GM12801 (cell line): ENCODE measurements around the gene LRBA.

Experiments used
- CTCF ChIP-seq: IDR thresholded peaks from one replicate; pipeline ENCODE4 v1.5.1; 2011; ENCODE audit warnings: control low read depth; ENCODE audit not compliant: insufficient read length; ENCODE audit errors: extremely low read depth

Gene LRBA

DNA sequence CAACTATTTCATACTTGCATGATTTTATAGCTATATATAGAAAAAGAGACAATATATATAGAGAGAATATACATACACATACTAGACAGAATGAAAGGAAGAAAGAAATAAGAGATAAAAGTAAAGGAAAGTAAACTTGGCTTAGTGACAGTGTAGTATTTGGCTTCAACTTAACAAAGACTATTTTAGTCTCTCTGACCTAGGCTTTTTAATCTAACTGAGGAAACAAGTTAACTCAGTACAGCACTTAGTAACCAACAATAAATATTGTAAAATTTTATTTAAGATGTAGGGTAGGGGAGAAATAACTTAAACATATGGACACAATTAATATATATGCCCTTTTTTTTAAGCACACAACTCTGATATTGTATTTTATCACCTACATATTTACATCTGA, 682.1 kb downstream of the LRBA start:
- TF ChIP-seq CTCF, result no peak

GRCh38 chr4:150332086-150332485, 683.0 kb downstream of the LRBA start:
- TF ChIP-seq CTCF, result no peak

DNA sequence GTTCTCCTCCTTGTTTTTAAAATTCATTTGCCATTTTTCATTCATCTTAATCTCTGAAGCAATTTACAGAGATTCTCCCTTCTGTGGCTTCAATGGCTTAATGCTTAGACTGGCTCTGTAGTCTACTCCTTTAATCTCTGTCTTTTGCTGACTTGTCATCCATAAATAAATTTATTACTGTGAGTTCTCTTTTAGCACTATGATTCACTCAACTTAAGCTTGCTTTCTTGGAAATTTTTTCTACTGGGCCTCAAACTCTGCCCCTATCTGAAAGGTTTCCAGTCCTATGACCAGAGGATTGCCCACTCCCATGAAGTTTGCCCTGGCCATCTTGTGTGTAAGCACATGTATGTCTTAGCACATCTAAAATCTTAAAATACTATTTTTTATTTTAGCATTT, 685.7 kb downstream of the LRBA start:
- TF ChIP-seq CTCF, result no peak

DNA sequence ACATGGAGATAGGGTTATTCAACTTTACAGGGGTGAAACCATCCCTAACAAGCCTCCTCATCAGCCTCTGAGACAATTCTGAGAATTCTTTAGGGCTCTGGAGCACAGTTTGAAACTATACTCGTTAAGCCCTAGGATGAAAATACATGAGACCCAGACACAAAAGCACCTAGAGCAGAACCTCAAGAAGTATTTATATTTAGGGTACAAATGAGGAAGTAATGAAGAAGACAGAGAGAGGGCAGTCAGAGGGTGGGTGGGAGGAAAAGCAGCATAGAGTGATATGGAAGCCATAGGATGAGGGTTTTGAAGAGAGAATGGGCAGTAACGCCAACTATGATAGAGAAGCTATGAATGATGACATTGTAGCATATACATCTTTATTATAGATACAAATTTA, 686.6 kb downstream of the LRBA start:
- no peak for TF ChIP-seq CTCF

DNA sequence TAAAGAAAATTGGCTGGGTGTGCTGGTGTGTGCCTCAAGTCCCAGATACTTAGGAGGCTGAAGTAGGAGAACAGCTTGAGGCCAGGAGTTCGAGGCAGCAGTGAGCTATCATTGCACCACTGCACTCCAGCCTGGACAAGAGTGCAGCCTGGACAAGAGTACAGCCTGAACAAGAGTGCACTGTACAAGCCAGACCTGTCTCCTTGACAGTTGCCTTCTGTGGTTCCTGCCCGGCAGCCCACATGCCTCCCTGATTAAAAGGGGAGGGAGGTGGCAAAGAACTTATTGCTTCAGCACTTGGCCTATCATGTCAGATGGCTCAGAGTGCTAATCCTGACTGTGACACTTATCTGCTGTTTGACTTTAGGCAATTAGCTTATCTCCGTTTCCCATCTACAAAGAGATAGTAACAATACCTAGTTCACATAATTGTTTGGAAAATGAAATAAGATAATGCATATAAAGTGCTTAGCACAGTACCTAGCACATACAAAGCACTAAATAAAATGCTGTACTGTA, 687.8 kb downstream of the LRBA start:
- no peak for TF ChIP-seq CTCF

GRCh38 chr4:150325872-150326271, 689.2 kb downstream of the LRBA start:
- no peak for TF ChIP-seq CTCF

DNA sequence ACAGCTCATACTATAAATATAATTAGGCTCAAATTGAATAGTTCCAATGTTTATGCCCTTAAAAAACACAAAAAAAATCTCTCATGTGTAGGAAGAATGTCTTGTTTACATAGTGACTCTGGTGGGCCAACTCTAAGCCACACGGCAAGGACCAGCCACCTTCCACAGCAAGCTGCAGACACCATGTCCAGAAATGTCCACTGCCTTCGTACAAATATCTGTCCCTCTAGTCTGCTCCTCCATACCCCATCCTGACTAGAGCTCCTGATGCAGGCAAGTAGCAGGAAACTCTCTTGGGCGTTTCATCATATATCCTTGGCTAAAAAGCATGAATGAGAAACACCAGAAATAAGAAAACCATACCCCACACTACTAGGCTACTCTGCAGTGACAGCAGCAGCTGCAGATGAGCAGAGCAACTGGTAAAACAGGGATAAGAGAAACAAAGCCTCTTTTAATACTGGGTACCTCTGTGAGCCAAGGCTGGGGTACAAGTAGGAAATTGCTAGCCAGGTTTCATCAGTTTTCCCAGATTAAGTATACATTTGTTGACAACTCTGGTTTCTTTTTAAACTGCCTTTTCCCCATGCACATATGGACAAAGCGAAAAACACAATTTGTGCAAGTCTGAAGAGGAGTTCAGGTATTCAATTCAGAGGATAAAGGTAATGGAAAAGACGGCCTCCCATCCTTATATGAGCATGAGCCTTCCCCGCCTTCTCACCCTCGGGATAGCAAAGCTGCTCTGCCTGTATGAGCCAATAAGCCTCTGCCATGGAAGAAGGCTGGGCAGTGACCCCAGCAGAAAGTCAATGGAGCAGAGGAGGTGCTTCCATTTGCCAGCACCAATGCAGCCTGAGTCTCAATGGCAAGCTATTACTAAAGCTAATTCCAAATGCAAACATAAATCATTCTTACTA, 691.4 kb downstream of the LRBA start:
- TF ChIP-seq CTCF, result no peak
